Esophagus (tissue), 2 donors: Measurements from ENCODE around the gene WAC. TPM values are rescaled to one million over a fixed set of nuclear protein-coding genes. Genes with fewer than 3 reads are reported as not detected.
"Not testable (repeated sequence)": the region's sequence is repeated elsewhere in the genome, so short reads cannot be mapped to it uniquely, and the experiment has no call there.

ENCODE experiments used
- H3K27ac ChIP-seq, 2 donors: one replicate each; pipeline ENCODE4 v1.5.1; 2013; ENCODE audit warnings: low read depth in 2 of 2, mild to moderate bottlenecking in 2 of 2, inconsistent platforms in 1 of 2, low read length in 1 of 2, moderate library complexity in 1 of 2
- H3K27me3 ChIP-seq, 2 donors: one replicate each; pipeline ENCODE4 v1.6.1; 2013; ENCODE audit warnings: low read length in 2 of 2, control low read depth in 1 of 2, mild to moderate bottlenecking in 1 of 2; ENCODE audit not compliant: insufficient read depth in 2 of 2, control insufficient read depth in 1 of 2
- H3K36me3 ChIP-seq, 2 donors: one replicate each; pipeline ENCODE4 v1.6.1; 2013; ENCODE audit warnings: low read length in 1 of 2; ENCODE audit not compliant: control insufficient read depth in 2 of 2, insufficient read depth in 2 of 2
- H3K4me1 ChIP-seq, 2 donors: one replicate each; pipeline ENCODE4 v1.6.1; 2013; ENCODE audit warnings: low read length in 1 of 2; ENCODE audit not compliant: control insufficient read depth in 2 of 2, insufficient read depth in 2 of 2
- H3K4me3 ChIP-seq, 2 donors: one replicate each; pipeline ENCODE4 v1.5.1; 2013; ENCODE audit warnings: low read length in 2 of 2, mild to moderate bottlenecking in 2 of 2, low read depth in 1 of 2, moderate library complexity in 1 of 2
- H3K9me3 ChIP-seq, 2 donors: one replicate each; pipeline ENCODE4 v1.6.1; 2013; ENCODE audit warnings: mild to moderate bottlenecking in 2 of 2, low read depth in 1 of 2, low read length in 1 of 2, moderate library complexity in 1 of 2; ENCODE audit not compliant: control insufficient read depth in 2 of 2, insufficient read depth in 1 of 2
- WGBS, 2 donors: extraction: QIAGEN DNeasy Blood & Tissue Kit; methylation state at CpG; one replicate each; pipeline ENCODE4 v1.1.7; 2013; 5-methylcytosine and 5-hydroxymethylcytosine counted together
- polyA plus RNA-seq, 2 donors: library from polyadenylated mRNA; stranded (reverse); fragments of 200-250 nt; gene quantifications; one replicate each; pipeline ENCODE4 v1.2.3, GENCODE V29; 2013
- donor health status: healthy with polysubstance abuse.
- donor health status: Bipolar disorder and iron deficiency.

The WAC gene
- polyA plus RNA-seq, 2 donors, result 20.5 to 33.3 TPM

DNA sequence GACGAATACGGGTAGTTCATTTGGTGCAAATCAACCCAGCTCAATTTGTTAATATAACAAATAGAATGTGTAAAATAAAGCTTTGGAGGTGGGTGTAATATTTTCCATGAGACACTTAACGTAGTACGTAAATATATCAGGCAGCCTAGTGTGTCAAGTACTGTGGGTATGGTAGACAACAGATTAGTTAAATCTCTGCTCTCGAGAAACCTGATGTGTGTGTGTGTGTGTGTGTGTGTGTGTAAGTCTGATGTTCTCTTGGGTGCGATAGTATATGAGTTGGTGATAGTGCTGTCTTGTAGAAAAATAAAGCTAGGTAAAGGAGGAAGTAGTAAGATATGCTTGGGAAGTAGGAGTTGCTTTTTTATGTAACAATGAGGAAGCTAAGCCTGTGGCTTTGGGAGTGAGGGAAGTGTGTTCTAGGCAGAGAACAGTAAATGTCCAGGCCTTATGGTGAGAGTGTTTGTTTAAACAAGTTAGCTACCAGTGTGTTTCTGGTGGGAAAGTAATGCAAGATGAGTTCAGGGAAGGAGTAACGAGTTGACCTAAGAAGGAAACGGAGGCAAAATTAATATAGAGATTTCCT lies 26.1 kb downstream of the WAC start:
- no peaks in the 10 kb centered on the region for H3K9me3 ChIP-seq
- H3K4me3 ChIP-seq, result no peak overlapping the region
- H3K4me1 ChIP-seq, result peaks cover 3 to 5% of the 10 kb centered on the region in 2 donors
- no peaks in the 10 kb centered on the region for H3K27me3 ChIP-seq
- 77 to 79% methylated on average over 8 of the region's 8 CpGs for WGBS, 2 donors
- H3K36me3 ChIP-seq, result no peaks in the 10 kb centered on the region
- H3K27ac ChIP-seq, result no peak overlapping the region

GRCh38 chr10:28559618-28560017 lies 26.7 kb downstream of the WAC start:
- Histone ChIP-seq H3K36me3 (no peaks in the 10 kb centered on the region), H3K4me1 (peaks cover 3 to 5% of the 10 kb centered on the region in 2 donors), H3K9me3 (no peaks in the 10 kb centered on the region), H3K27me3 (no peaks in the 10 kb centered on the region), H3K4me3 (no peak overlapping the region), H3K27ac (peak overlapping the region in 1 of 2 donors; percentile 22)
- 52 to 59% methylated on average over 4 of the region's 4 CpGs for WGBS, 2 donors

DNA sequence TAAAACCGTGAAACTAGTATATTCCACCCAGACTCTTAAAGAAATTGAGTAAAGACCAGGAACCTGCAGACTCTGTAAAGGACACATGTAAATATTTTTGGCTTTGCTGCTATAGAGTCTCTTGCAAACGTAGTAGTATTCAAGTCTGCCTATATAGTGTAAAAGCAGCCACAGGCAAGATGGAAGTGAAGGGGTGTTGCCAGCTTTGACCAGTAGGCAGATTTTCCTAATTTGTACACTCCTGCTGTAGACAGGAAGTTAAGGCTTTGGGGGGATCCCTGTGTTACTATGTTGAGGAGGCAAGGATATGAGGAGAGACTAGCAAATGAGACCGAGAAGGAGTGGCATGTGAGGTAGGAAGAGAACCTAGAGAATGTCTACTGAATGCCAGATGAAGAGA lies 27.7 kb downstream of the WAC start:
- Histone ChIP-seq H3K36me3 (no peaks in the 10 kb centered on the region), H3K4me3 (no peak overlapping the region), H3K4me1 (peaks cover 3 to 5% of the 10 kb centered on the region in 2 donors), H3K27me3 (no peaks in the 10 kb centered on the region), H3K27ac (no peak overlapping the region), H3K9me3 (no peaks in the 10 kb centered on the region)
- 91% methylated on average over 3 of the region's 3 CpGs for WGBS, 2 donors

- 94 to 97% methylated on average over 10 of the region's 10 CpGs for WGBS, 2 donors
Observed at GRCh38 chr10:28561531-28561930, 28.6 kb downstream of the WAC start.

DNA sequence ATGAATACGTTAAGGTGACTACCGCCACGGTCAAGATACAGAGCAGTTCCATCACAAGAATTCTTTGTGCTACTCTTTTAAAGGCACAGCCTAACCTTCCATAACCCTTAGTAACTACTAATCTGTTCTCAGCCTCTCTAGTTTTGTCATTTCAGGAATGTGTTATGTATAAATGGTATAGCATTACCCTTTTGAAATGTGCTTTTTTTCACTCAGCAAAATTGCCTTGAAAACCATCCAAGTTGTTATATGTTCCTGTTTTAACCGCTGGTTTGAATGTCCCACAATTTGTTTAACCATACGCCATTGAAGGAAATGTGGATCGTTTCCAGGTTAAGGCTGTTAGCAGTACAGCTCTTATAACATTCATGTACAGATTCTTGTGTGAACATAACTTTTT lies 32.0 kb downstream of the WAC start:
- peaks cover 3% of the 10 kb centered on the region in 2 donors for H3K4me1 ChIP-seq
- H3K4me3 ChIP-seq, result no peak overlapping the region
- no peaks in the 10 kb centered on the region for H3K9me3 ChIP-seq
- no peaks in the 10 kb centered on the region for H3K36me3 ChIP-seq
- H3K27me3 ChIP-seq, result no peaks in the 10 kb centered on the region
- peak overlapping the region in 1 of 2 donors; percentile 31 for H3K27ac ChIP-seq
- 32 to 42% methylated on average over 6 of the region's 6 CpGs for whole genome bisulfite sequencing, 2 donors

More at GRCh38 chr10:28561531-28561930, 28.6 kb downstream of the WAC start:
- no peaks in the 10 kb centered on the region for H3K27me3 ChIP-seq
- H3K4me3 ChIP-seq, result no peak overlapping the region
- H3K36me3 ChIP-seq, result no peaks in the 10 kb centered on the region
- H3K9me3 ChIP-seq, result no peaks in the 10 kb centered on the region
- H3K4me1 ChIP-seq, result peaks cover 3 to 5% of the 10 kb centered on the region in 2 donors
- H3K27ac ChIP-seq, result no peak overlapping the region

GRCh38 chr10:28566458-28567015 lies 33.6 kb downstream of the WAC start:
- H3K4me1 ChIP-seq, result no peaks in the 10 kb centered on the region
- no peak overlapping the region for H3K27ac ChIP-seq
- H3K4me3 ChIP-seq, result no peak overlapping the region
- H3K27me3 ChIP-seq, result no peaks in the 10 kb centered on the region
- H3K9me3 ChIP-seq, result no peaks in the 10 kb centered on the region
- WGBS, 2 donors, result 10 to 26% methylated on average over 1 of the region's 1 CpG
- H3K36me3 ChIP-seq, result no peaks in the 10 kb centered on the region

DNA sequence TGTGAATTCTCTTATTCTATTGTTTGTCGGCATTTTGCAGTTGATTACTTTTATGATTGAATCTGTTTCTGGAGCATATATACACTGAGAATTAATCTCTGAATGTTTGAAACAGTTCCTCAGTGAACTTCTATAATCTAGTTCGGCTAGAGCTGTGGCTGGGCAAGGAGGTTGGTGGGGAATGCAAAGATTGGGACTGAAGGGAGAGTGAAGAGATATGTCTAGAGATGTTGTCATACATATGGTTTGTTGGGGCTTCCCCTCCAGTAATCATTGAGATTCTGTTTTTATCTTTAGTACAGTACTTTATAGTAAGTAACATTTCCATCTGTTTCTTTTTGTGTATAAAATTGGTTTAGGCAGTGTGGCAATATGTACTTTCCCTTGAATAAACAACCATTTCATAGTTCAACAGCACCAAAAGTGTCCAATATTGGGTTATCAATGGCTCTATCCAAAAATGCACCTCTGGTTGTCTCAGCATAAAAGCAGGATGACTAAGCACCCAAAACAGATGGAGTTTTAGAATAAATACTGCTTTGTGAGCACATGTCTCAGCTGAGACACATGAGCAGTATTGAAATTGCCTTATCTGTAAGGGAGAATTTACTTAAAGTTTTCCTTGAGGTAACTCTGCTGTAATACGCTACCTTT lies 36.7 kb downstream of the WAC start:
- Histone ChIP-seq H3K36me3 (peaks cover 0 to 3% of the 10 kb centered on the region in 2 donors), H3K27ac (no peak overlapping the region), H3K4me1 (no peaks in the 10 kb centered on the region), H3K4me3 (no peak overlapping the region), H3K27me3 (no peaks in the 10 kb centered on the region), H3K9me3 (no peaks in the 10 kb centered on the region)
- 30 to 52% methylated on average over 3 of the region's 3 CpGs for WGBS, 2 donors

DNA sequence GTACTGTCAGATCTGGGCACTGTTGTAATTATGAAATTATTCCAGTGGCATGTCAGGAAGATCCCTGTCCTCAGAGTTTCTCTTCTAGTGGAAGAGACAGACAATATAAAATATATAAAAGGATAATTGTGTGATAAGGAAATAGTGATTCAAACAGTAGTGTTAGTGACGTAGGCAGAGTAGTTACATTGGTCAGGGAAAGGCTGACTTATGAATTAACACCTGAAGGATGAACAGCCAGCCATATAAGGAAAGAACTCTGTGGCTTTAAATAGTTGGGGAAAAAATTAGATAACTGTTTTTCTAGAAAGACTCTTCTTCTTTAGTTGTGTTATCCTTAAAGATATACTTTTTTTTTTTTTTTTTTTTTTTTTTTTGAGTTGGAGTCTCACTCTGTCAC lies 37.7 kb downstream of the WAC start:
- peaks cover 0 to 3% of the 10 kb centered on the region in 2 donors for H3K36me3 ChIP-seq
- H3K4me3 ChIP-seq, result no peak overlapping the region
- H3K9me3 ChIP-seq, result no peaks in the 10 kb centered on the region
- no peaks in the 10 kb centered on the region for H3K27me3 ChIP-seq
- 63 to 65% methylated on average over 1 of the region's 1 CpG for WGBS, 2 donors
- no peak overlapping the region for H3K27ac ChIP-seq
- H3K4me1 ChIP-seq, result no peaks in the 10 kb centered on the region

GRCh38 chr10:28571265-28571664 lies 38.3 kb downstream of the WAC start:
- H3K4me1 ChIP-seq, result no peaks in the 10 kb centered on the region
- H3K27me3 ChIP-seq, result no peaks in the 10 kb centered on the region
- no peaks in the 10 kb centered on the region for H3K9me3 ChIP-seq
- peaks cover 0 to 3% of the 10 kb centered on the region in 2 donors for H3K36me3 ChIP-seq
- 86 to 97% methylated on average over 6 of the region's 6 CpGs for WGBS, 2 donors
- no peak overlapping the region for H3K27ac ChIP-seq
- H3K4me3 ChIP-seq, result no peak overlapping the region

GRCh38 chr10:28574214-28574613 lies 41.3 kb downstream of the WAC start:
- not testable (repeated sequence) for H3K4me1 ChIP-seq, H3K27me3 ChIP-seq, H3K36me3 ChIP-seq, H3K9me3 ChIP-seq, H3K4me3 ChIP-seq, H3K27ac ChIP-seq
- WGBS, 2 donors, result 93 to 94% methylated on average over 10 of the region's 10 CpGs
